ENCODE measurements around the gene DSCAM.

DNA sequence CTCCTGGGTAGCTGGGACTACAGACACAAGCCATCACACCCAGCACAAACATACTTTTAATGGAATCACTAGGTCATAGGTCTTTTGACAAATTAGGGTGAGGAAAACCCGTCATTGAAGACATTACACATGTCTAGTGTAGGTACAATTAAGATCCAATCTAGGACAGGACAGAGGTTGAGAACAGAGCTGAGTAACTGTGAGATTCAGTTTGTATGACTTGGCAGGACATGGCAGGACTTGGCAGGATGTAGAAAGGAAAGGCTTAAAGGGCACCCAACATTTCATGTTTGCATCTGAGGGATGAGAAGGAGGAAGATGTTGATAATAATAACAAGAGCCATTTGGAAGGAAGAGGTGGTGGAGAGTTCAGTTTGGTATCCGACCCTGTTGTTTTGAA is 496.0 kb downstream of the DSCAM start:
- TF ChIP-seq, protein P1, sequence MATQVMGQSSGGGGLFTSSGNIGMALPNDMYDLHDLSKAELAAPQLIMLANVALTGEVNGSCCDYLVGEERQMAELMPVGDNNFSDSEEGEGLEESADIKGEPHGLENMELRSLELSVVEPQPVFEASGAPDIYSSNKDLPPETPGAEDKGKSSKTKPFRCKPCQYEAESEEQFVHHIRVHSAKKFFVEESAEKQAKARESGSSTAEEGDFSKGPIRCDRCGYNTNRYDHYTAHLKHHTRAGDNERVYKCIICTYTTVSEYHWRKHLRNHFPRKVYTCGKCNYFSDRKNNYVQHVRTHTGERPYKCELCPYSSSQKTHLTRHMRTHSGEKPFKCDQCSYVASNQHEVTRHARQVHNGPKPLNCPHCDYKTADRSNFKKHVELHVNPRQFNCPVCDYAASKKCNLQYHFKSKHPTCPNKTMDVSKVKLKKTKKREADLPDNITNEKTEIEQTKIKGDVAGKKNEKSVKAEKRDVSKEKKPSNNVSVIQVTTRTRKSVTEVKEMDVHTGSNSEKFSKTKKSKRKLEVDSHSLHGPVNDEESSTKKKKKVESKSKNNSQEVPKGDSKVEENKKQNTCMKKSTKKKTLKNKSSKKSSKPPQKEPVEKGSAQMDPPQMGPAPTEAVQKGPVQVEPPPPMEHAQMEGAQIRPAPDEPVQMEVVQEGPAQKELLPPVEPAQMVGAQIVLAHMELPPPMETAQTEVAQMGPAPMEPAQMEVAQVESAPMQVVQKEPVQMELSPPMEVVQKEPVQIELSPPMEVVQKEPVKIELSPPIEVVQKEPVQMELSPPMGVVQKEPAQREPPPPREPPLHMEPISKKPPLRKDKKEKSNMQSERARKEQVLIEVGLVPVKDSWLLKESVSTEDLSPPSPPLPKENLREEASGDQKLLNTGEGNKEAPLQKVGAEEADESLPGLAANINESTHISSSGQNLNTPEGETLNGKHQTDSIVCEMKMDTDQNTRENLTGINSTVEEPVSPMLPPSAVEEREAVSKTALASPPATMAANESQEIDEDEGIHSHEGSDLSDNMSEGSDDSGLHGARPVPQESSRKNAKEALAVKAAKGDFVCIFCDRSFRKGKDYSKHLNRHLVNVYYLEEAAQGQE (IDR thresholded peaks at IDR 0.05; ENCODE audit: low read depth) = no peak
- TF ChIP-seq RAD21 (IDR thresholded peaks at IDR 0.05; ENCODE audit: low read depth) (no peak), ZBTB7A (IDR thresholded peaks at IDR 0.05; ENCODE audit: low read depth) (no peak), YY1 (IDR thresholded peaks at IDR 0.05; ENCODE audit: low read depth) (no peak)

Data from Ishikawa (cell line).